ENCODE data around the gene COLEC12.

Gene COLEC12

DNA sequence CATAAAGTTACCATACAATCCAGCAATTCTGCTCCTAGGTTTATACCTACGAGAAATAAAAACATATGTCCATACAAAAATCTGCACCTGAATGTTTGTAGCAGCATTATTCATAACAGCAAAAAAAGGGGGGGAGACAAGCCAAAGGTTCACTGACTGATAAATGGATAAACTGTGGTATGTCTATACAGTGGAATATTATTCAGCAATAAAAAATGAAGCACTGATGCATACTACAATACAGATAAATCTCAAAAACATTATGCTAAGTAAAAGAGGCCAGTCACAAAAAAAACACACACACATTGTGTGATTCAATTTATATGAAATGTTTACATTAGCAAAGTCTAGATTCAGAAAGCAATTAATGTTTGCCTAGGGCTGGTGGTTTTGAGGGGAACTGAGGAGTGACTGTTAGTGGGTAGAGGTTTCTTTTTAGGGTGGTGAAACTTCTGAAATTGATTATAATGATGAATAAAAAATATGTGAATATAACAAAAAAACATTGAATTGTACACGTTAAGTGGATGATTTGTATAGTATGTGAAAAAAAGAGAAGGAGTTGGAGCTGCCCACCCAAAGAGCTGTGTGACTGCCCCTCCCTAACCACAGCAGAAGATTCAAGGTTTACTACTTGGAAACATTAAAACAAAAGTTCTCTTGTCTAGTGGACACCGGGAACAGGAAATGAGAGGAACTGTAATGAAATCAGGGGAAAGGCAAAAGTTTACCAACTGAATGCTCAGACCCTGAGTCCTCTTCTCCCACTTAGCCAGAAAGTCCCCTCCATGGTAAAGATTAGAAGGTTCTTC, 13.4 kb downstream of the COLEC12 start:
- H3K27me3 ChIP-seq (ENCODE audit: insufficient read depth, low read length, poor library complexity, severe bottlenecking): no peaks in the 10 kb centered on the region
- H3K79me2 ChIP-seq (ENCODE audit: insufficient read depth, low read length): no peaks in the 10 kb centered on the region
- no peak overlapping the region for H2AFZ ChIP-seq (ENCODE audit: low read length)
- H3K9me3 ChIP-seq (ENCODE audit: insufficient read depth, low read depth, low read length): peaks cover 9% of the 10 kb centered on the region; the same call in 1 of the 2 replicates
- no peaks in the 10 kb centered on the region for H3K36me3 ChIP-seq (ENCODE audit: insufficient read depth, low read length)
- no peak overlapping the region for H3K4me3 ChIP-seq (ENCODE audit: low read length, poor library complexity, severe bottlenecking)
- no peak for TF ChIP-seq EZH2phosphoT487 (IDR thresholded peaks at IDR 0.05; ENCODE audit: borderline replicate concordance)
- no peaks in the 10 kb centered on the region for H3K9me2 ChIP-seq (replicated peaks; ENCODE audit: low read depth, low read length)
- H3F3A ChIP-seq (ENCODE audit: low read depth): no peaks in the 10 kb centered on the region
- H3K4me2 ChIP-seq (ENCODE audit: low read depth, low read length, poor library complexity, severe bottlenecking): no peak overlapping the region
- no peaks in the 10 kb centered on the region for H3K4me1 ChIP-seq (ENCODE audit: insufficient read depth, low read length, poor library complexity, severe bottlenecking)
- H3K9ac ChIP-seq (ENCODE audit: low read depth, low read length, poor library complexity, severe bottlenecking): no peak overlapping the region
- H4K20me1 ChIP-seq (ENCODE audit: insufficient read depth, low read length, poor library complexity, severe bottlenecking): no peaks in the 10 kb centered on the region

GRCh38 chr18:484749-485464, 15.6 kb downstream of the COLEC12 start:
- Histone ChIP-seq H3K9me2 (replicated peaks; ENCODE audit: low read depth, low read length) (no peaks in the 10 kb centered on the region), H3K9me3 (ENCODE audit: insufficient read depth, low read depth, low read length) (peaks cover 11% of the 10 kb centered on the region; the same call in 1 of the 2 replicates), H3K36me3 (ENCODE audit: insufficient read depth, low read length) (no peaks in the 10 kb centered on the region), H3K4me3 (ENCODE audit: low read length, poor library complexity, severe bottlenecking) (no peak overlapping the region), H3F3A (ENCODE audit: low read depth) (no peaks in the 10 kb centered on the region), H3K4me1 (ENCODE audit: insufficient read depth, low read length, poor library complexity, severe bottlenecking) (no peaks in the 10 kb centered on the region), H3K4me2 (ENCODE audit: low read depth, low read length, poor library complexity, severe bottlenecking) (no peak overlapping the region), H3K79me2 (ENCODE audit: insufficient read depth, low read length) (no peaks in the 10 kb centered on the region), H4K20me1 (ENCODE audit: insufficient read depth, low read length, poor library complexity, severe bottlenecking) (no peaks in the 10 kb centered on the region), H2AFZ (ENCODE audit: low read length) (no peak overlapping the region), H3K9ac (ENCODE audit: low read depth, low read length, poor library complexity, severe bottlenecking) (no peak overlapping the region), H3K27me3 (ENCODE audit: insufficient read depth, low read length, poor library complexity, severe bottlenecking) (no peaks in the 10 kb centered on the region)
- TF ChIP-seq, protein P1, sequence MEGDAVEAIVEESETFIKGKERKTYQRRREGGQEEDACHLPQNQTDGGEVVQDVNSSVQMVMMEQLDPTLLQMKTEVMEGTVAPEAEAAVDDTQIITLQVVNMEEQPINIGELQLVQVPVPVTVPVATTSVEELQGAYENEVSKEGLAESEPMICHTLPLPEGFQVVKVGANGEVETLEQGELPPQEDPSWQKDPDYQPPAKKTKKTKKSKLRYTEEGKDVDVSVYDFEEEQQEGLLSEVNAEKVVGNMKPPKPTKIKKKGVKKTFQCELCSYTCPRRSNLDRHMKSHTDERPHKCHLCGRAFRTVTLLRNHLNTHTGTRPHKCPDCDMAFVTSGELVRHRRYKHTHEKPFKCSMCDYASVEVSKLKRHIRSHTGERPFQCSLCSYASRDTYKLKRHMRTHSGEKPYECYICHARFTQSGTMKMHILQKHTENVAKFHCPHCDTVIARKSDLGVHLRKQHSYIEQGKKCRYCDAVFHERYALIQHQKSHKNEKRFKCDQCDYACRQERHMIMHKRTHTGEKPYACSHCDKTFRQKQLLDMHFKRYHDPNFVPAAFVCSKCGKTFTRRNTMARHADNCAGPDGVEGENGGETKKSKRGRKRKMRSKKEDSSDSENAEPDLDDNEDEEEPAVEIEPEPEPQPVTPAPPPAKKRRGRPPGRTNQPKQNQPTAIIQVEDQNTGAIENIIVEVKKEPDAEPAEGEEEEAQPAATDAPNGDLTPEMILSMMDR (conservative IDR thresholded peaks at IDR 0.05; ENCODE audit: low read length): no peak
- no peak for TF ChIP-seq EZH2phosphoT487 (IDR thresholded peaks at IDR 0.05; ENCODE audit: borderline replicate concordance)

DNA sequence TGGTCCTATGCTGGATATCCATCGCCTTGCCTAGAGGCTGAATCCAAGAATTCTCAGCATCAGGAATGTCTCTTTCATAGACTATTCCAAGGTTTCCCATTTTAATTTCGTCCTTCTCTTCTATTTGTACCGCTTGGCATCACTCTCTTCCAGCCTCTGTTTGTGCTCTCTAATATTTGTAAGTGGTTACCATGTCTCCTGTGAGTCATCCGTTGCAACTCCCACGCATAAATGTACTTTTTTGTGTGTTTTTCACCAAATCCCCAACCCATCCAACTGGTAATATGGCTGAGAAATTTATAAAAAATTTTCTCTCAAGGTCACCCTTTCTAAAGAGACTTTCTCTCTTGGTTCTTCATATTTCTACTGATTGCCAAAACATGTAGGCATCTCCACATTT, 21.8 kb downstream of the COLEC12 start:
- Histone ChIP-seq H3K4me1 (ENCODE audit: insufficient read depth, low read length, poor library complexity, severe bottlenecking) (no peaks in the 10 kb centered on the region), H3K4me2 (ENCODE audit: low read depth, low read length, poor library complexity, severe bottlenecking) (no peak overlapping the region), H3K4me3 (ENCODE audit: low read length, poor library complexity, severe bottlenecking) (no peak overlapping the region), H3K36me3 (ENCODE audit: insufficient read depth, low read length) (no peaks in the 10 kb centered on the region), H3K9ac (ENCODE audit: low read depth, low read length, poor library complexity, severe bottlenecking) (no peak overlapping the region), H3K9me3 (ENCODE audit: insufficient read depth, low read depth, low read length) (peaks cover 3% of the 10 kb centered on the region; the same call in 1 of the 2 replicates), H3K9me2 (replicated peaks; ENCODE audit: low read depth, low read length) (no peaks in the 10 kb centered on the region), H4K20me1 (ENCODE audit: insufficient read depth, low read length, poor library complexity, severe bottlenecking) (no peaks in the 10 kb centered on the region), H2AFZ (ENCODE audit: low read length) (no peak overlapping the region), H3K27me3 (ENCODE audit: insufficient read depth, low read length, poor library complexity, severe bottlenecking) (no peaks in the 10 kb centered on the region), H3K79me2 (ENCODE audit: insufficient read depth, low read length) (no peaks in the 10 kb centered on the region), H3F3A (ENCODE audit: low read depth) (no peaks in the 10 kb centered on the region)
- no peak for TF ChIP-seq EZH2phosphoT487 (IDR thresholded peaks at IDR 0.05; ENCODE audit: borderline replicate concordance)
- TF ChIP-seq, protein P1 (conservative IDR thresholded peaks at IDR 0.05; ENCODE audit: low read length): no peak
